ENCODE results near the gene LSM4. TPM values are rescaled to one million over a fixed set of nuclear protein-coding genes. Genes with fewer than 3 reads are reported as not detected.
A peak's percentile ranks its signal among the peaks of the same experiment; 100 is the strongest.
"Not testable (repeated sequence)": the region's sequence is repeated elsewhere in the genome, so short reads cannot be mapped to it uniquely, and the experiment has no call there.

LSM4 gene
- total RNA-seq, 1 donor from 2014 or later, result 94.8 TPM

DNA sequence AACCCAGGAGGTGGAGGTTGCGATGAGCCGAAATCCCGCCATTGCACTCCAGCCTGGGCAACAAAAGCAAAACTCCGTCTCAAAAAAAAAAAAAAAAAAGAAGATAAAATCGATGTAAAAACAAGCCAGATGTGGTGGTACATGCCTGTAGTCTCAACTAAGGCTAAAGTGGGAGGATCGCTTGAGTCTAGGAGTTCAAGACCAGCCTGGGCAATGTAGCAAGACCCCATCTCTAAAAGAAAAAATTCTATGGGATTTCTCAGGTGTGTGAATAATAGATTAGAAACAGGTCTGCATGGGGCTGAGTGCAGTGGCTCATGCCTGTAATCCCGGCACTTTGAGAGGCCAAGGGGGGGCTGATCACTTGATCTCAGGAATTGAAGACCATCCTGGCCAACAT lies 28.7 kb upstream of the LSM4 start:
- intact Hi-C loops (cut with micrococcal nuclease), result no loop called here
- DNase-seq, result no peak
- H3K9me3 ChIP-seq (replicated peaks), result no peaks in the 10 kb centered on the region
- TF ChIP-seq, protein P1, sequence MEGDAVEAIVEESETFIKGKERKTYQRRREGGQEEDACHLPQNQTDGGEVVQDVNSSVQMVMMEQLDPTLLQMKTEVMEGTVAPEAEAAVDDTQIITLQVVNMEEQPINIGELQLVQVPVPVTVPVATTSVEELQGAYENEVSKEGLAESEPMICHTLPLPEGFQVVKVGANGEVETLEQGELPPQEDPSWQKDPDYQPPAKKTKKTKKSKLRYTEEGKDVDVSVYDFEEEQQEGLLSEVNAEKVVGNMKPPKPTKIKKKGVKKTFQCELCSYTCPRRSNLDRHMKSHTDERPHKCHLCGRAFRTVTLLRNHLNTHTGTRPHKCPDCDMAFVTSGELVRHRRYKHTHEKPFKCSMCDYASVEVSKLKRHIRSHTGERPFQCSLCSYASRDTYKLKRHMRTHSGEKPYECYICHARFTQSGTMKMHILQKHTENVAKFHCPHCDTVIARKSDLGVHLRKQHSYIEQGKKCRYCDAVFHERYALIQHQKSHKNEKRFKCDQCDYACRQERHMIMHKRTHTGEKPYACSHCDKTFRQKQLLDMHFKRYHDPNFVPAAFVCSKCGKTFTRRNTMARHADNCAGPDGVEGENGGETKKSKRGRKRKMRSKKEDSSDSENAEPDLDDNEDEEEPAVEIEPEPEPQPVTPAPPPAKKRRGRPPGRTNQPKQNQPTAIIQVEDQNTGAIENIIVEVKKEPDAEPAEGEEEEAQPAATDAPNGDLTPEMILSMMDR (IDR thresholded peaks at IDR 0.05; ENCODE audit: borderline replicate concordance), result no peak
- H3K4me3 ChIP-seq, result no peak overlapping the region
- no peaks in the 10 kb centered on the region for H3K27me3 ChIP-seq (ENCODE audit: low read depth)
- no peaks in the 10 kb centered on the region for H3K4me1 ChIP-seq
- no peak overlapping the region for H3K27ac ChIP-seq (replicated peaks)
- H3K36me3 ChIP-seq, result peaks cover 26% of the 10 kb centered on the region

DNA sequence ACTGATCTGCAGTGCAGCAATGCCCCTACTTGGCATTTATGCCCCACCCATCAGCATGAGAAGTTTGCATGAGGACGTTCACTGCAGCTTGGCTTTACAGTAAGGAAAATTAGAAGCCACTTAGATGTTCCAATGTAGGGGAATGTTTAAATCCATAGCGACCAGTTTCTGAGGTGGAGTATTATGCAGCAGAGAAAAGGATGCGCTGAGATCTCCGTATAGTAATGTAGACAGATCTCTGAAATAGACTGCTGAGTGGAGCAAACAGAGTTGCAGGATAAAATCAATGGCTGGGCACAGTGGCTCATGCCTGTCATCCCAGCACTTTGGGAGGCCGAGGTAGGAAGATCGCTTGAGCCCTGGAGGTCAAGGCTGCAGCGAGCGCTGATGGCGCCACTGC lies 27.6 kb upstream of the LSM4 start:
- no peak overlapping the region for H3K4me3 ChIP-seq
- no peaks in the 10 kb centered on the region for H3K4me1 ChIP-seq
- TF ChIP-seq, protein P1 (IDR thresholded peaks at IDR 0.05; ENCODE audit: borderline replicate concordance), result no peak
- no peaks in the 10 kb centered on the region for H3K9me3 ChIP-seq (replicated peaks)
- intact Hi-C loops (cut with micrococcal nuclease), result no loop called here
- no peaks in the 10 kb centered on the region for H3K27me3 ChIP-seq (ENCODE audit: low read depth)
- DNase-seq, result no peak
- H3K36me3 ChIP-seq, result peaks cover 16% of the 10 kb centered on the region
- H3K27ac ChIP-seq (replicated peaks), result no peak overlapping the region

DNA sequence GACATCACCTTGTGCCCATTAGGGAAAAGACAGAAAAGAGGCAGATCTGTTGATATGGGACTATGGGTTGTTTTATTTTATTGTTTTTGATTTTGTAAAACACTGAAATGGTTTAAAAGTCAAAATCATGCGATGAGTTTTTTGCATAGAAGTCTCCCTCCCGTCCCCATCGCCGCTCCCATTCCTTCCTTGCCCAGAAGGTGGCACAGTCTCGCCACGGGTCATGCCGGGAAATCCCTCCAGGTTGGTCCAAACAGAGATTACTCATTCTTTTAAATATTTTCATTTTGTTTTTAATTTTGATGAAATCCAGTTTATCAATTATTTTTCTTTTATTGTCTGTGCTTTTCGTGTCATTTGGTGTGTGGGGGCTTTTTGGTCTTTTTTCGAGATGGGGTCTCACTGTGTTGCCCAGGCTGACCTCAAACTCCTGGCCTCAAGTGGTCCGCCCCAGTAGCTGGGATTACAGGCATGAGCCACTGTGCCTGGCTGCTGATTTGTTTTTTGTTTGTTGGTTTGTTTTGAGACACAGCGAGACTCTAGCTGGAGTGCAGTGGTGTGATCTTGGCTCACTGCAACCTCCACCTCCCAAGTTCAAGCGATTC lies 26.8 kb upstream of the LSM4 start:
- peaks cover 16% of the 10 kb centered on the region for H3K36me3 ChIP-seq
- no peaks in the 10 kb centered on the region for H3K27me3 ChIP-seq (ENCODE audit: low read depth)
- no peak for DNase-seq
- H3K9me3 ChIP-seq (replicated peaks), result no peaks in the 10 kb centered on the region
- intact Hi-C loops (cut with micrococcal nuclease), result loop anchor here (5.0 kb wide), 1 partner anchor 63 kb away; no protein-coding TSS in a partner anchor
- no peaks in the 10 kb centered on the region for H3K4me1 ChIP-seq
- no peak overlapping the region for H3K27ac ChIP-seq (replicated peaks)
- H3K4me3 ChIP-seq, result no peak overlapping the region
- TF ChIP-seq, protein P1 (IDR thresholded peaks at IDR 0.05; ENCODE audit: borderline replicate concordance), result peak; percentile 83

DNA sequence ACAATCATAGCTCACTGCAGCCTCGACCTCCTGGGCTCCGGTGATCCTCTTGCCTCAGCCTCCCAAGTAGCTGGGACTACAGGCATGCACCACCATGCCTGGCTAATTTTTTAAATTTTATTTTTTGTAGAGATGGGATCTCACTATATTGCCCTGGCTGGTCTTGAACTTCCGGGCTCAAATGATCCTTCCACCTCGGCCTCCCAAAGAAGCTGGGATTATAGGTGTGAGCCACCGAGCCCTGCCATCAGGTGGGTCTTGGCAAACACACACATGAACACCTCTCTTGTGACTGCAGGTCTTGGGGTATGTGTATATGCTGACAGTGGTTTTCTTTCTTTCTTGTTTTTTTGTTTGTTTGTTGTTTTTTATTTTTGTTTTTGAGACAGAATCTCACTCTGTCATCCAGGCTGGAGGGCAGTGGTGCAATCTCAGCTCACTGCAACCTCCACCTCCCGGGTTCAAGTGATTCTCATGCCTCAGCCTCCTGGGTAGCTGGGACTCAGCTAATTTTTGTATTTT lies 26.0 kb upstream of the LSM4 start:
- intact Hi-C loops (cut with micrococcal nuclease), result loop anchor here (5.0 kb wide), 1 partner anchor 63 kb away; no protein-coding TSS in a partner anchor
- not testable (repeated sequence) for DNase-seq
- peaks cover 18% of the 10 kb centered on the region for H3K36me3 ChIP-seq

DNA sequence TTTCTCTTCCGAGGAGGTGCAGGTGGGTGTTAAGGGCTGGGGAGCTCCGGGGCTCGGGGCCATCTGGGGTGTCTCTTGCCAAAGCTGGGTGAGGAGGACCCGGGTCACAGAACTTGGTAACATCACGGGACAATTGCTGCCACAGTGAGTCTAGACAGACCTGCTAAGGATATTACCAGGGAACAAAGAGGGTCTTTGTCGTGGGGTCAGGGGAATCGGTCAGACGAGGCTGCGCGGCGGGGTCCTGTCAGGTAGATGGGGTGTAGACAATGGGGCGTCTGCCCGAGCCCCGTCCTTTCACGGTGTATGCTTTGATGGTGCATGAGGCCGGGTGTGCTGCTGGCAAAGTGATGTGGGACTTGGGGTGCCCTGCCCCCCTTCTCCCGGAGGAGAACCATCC lies 25.3 kb upstream of the LSM4 start:
- intact Hi-C loops (cut with micrococcal nuclease), result loop anchor here (5.0 kb wide), 1 partner anchor 64 kb away; no protein-coding TSS in a partner anchor
- DNase-seq, result no peak
- H3K4me3 ChIP-seq, result no peak overlapping the region

More for the DNA sequence above, 26.0 kb upstream of the LSM4 start:
- H3K27me3 ChIP-seq (ENCODE audit: low read depth); H3K9me3 ChIP-seq (replicated peaks); H3K27ac ChIP-seq (replicated peaks); H3K4me3 ChIP-seq; H3K4me1 ChIP-seq: not testable (repeated sequence)

More for the DNA sequence above, 25.3 kb upstream of the LSM4 start:
- Histone ChIP-seq H3K27me3 (ENCODE audit: low read depth) (no peaks in the 10 kb centered on the region), H3K36me3 (peaks cover 18% of the 10 kb centered on the region), H3K9me3 (replicated peaks) (no peaks in the 10 kb centered on the region), H3K4me1 (no peaks in the 10 kb centered on the region), H3K27ac (replicated peaks) (no peak overlapping the region)
- TF ChIP-seq, protein P1 (IDR thresholded peaks at IDR 0.05; ENCODE audit: borderline replicate concordance), result no peak

Measured in left ventricle myocardium inferior (tissue), 1 donor.